ENCODE measurements around the gene LRCH4.
"Not testable (repeated sequence)": the region's sequence is repeated elsewhere in the genome, so short reads cannot be mapped to it uniquely, and the experiment has no call there.

The LRCH4 gene

GRCh38 chr7:100570954-100571828 is 14.7 kb downstream of the LRCH4 start:
- H3K9me3 ChIP-seq (ENCODE audit: control insufficient read depth, low read length) = no peaks in the 10 kb centered on the region
- H3K9ac ChIP-seq (ENCODE audit: low read length) = no peak overlapping the region
- H3K27me3 ChIP-seq (replicated peaks; ENCODE audit: control insufficient read depth, insufficient read depth, low read length) = peaks cover 8% of the 10 kb centered on the region
- H3K36me3 ChIP-seq (ENCODE audit: control insufficient read depth, insufficient read depth, low read length, severe bottlenecking) = peaks cover 15% of the 10 kb centered on the region
- no peak overlapping the region for H3K4me3 ChIP-seq (ENCODE audit: low read length)
- peaks cover 9% of the 10 kb centered on the region for H3K4me1 ChIP-seq (ENCODE audit: control insufficient read depth, insufficient read depth, low read length)
- DNase-seq (ENCODE audit: low read depth) = no peak

DNA sequence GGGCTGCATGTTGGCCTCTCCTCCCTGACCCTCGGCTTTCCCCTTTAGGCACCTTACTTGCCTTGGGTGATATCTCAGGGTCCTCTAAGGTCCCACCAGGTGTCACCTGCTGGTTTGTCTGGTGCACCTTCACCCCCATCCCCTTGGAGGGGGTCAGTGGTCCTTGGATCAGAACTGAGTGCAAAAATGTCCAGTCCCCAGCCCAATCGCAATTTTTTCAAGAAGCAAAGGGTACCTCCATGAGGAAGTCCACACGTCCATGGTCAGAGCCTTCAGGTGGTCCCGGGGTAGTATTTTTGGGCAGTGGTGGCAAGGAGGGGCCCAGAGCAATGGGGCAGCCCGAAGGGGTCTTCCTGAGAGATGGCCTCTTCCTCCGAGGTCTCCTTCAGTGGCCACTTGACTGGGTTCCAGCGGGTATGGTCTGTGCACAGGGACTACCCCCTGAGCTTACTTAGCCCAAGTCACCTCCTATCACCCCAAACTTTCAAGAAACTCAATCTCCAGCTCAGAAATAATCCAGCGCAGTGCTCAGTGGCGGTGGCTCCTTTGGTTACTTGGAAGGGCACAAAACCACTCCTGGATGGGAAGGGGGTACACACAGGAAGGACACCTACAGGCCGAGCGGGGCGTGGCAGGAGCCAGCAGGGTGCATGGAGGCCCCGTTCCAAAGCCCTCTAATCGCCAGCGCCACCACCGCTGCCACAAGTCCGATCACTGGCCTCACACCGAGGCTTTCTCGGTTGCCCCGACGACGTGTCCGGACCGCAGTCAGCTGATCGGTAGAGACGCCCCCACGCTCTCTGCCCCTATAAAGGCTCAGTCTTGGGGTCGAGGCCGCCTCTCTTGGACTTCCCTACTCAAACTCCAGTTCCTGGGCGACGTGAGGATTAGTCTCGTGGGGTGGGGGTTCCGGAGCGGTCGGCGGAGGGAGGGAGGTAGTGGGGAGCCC is 16.8 kb downstream of the LRCH4 start:
- Histone ChIP-seq H3K27me3 (replicated peaks; ENCODE audit: control insufficient read depth, insufficient read depth, low read length) (peaks cover 8% of the 10 kb centered on the region), H3K36me3 (ENCODE audit: control insufficient read depth, insufficient read depth, low read length, severe bottlenecking) (no peaks in the 10 kb centered on the region), H3K4me3 (ENCODE audit: low read length) (peak overlapping the region; percentile 65), H3K9me3 (ENCODE audit: control insufficient read depth, low read length) (no peaks in the 10 kb centered on the region), H3K4me1 (ENCODE audit: control insufficient read depth, insufficient read depth, low read length) (peaks cover 9% of the 10 kb centered on the region), H3K9ac (ENCODE audit: low read length) (no peak overlapping the region)
- DNase-seq (ENCODE audit: low read depth) = peak; percentile 40

DNA sequence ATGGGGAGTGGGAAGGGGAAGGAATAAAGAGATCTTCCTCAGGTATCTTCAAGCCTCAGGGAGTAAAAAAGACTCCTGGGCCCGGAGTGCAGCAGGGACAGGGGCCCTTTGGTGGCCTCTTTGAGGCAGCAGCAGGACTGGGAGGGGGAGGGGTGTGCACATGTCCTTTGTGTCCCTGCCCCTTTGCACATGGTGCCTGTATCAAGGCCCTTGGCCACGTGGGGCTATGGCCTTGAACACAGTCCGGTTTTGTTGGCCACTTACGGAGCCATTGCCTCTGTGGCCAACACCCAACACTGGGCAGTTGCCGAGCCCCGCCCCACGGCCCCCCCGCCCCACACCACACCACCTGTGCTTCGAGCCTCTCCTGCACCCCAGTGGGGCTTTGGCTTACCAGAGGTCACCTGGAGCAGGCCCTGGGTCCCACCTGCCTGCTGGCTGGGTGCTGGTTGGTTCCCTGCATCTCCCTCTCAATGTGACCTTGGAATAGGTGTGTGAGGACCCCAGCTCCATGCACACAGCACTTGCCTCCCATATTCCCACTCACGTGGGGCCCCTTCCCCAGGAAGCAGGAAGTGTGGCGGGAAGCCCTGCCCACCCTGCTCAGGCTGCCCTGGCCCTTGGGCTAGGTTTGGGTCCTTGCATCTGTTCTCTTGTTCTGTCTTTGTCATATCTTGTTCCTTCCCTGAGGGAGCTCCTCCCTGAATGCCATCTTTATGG is 17.6 kb downstream of the LRCH4 start:
- no peak for DNase-seq (ENCODE audit: low read depth)
- Histone ChIP-seq H3K27me3 (replicated peaks; ENCODE audit: control insufficient read depth, insufficient read depth, low read length) (peaks cover 8% of the 10 kb centered on the region), H3K9ac (ENCODE audit: low read length) (no peak overlapping the region), H3K36me3 (ENCODE audit: control insufficient read depth, insufficient read depth, low read length, severe bottlenecking) (no peaks in the 10 kb centered on the region), H3K9me3 (ENCODE audit: control insufficient read depth, low read length) (no peaks in the 10 kb centered on the region), H3K4me3 (ENCODE audit: low read length) (no peak overlapping the region), H3K4me1 (ENCODE audit: control insufficient read depth, insufficient read depth, low read length) (peaks cover 9% of the 10 kb centered on the region)

DNA sequence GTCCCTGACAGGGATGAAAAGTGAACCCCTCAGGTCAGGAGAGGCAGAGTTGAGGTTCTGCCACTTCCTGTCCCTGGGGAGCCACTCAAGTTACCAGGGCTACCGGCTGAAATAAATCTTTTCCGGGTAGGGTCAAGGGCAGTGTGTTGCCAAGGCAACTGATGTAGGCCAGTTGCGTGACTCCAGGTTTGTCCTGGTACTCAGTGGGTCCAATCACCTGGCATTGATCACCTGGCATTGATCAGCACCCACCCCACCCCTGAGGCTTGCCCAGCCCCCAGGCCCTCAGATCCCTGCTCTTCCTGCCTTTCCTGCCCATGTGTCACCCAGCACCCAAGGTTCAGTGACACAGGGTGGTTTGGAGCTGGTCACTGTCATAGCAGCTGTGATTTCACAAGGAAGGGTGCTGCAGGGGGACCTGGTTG is 18.2 kb downstream of the LRCH4 start:
- Histone ChIP-seq H3K9ac (ENCODE audit: low read length) (no peak overlapping the region), H3K4me1 (ENCODE audit: control insufficient read depth, insufficient read depth, low read length) (peaks cover 9% of the 10 kb centered on the region)

DNA sequence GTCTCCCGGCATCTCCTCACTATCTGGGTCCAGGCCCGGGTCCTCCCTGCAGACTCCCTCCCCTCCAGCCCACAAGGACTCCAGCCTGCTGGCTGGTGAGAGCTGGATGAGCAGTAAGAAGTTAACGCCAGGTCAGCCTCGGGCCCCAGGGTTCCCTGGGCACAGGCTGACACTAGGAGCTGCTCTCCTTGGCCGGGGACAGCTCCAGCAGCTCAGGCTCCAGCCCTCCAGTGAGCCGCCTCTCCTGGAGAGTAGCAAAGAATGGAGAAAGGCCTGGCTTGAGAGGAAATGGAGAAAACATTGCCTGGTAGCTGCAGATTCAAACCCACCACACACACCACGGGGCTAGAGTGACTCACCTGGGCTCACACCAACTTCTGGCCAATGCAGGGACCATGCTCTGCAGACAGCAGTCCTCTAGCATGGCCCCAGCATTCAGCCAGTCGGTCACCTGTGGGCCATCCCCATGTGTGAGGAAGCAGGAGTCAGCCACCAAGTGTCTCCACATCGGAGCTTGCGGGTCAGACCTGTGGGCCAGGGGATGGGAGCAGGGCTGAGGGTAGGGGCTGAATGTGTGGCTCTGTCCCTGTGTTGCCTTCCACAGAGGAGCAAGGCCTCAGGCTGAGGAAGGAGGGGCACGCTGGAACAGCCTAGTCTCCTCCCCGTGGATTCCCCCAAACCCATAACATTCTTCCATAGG is 18.7 kb downstream of the LRCH4 start:
- no peak for DNase-seq (ENCODE audit: low read depth)
- H3K9me3 ChIP-seq (ENCODE audit: control insufficient read depth, low read length) = no peaks in the 10 kb centered on the region
- H3K36me3 ChIP-seq (ENCODE audit: control insufficient read depth, insufficient read depth, low read length, severe bottlenecking) = peaks cover 3% of the 10 kb centered on the region
- H3K4me3 ChIP-seq (ENCODE audit: low read length) = no peak overlapping the region
- peaks cover 8% of the 10 kb centered on the region for H3K27me3 ChIP-seq (replicated peaks; ENCODE audit: control insufficient read depth, insufficient read depth, low read length)
- H3K9ac ChIP-seq (ENCODE audit: low read length) = no peak overlapping the region
- H3K4me1 ChIP-seq (ENCODE audit: control insufficient read depth, insufficient read depth, low read length) = peaks cover 9% of the 10 kb centered on the region

More for the DNA sequence above, 18.2 kb downstream of the LRCH4 start:
- Histone ChIP-seq H3K9me3 (ENCODE audit: control insufficient read depth, low read length) (no peaks in the 10 kb centered on the region), H3K36me3 (ENCODE audit: control insufficient read depth, insufficient read depth, low read length, severe bottlenecking) (peaks cover 2% of the 10 kb centered on the region), H3K4me3 (ENCODE audit: low read length) (no peak overlapping the region), H3K27me3 (replicated peaks; ENCODE audit: control insufficient read depth, insufficient read depth, low read length) (peaks cover 8% of the 10 kb centered on the region)
- DNase-seq (ENCODE audit: low read depth) = no peak

GRCh38 chr7:100566018-100566531 is 19.9 kb downstream of the LRCH4 start:
- no peak overlapping the region for H3K9ac ChIP-seq (ENCODE audit: low read length)

DNA sequence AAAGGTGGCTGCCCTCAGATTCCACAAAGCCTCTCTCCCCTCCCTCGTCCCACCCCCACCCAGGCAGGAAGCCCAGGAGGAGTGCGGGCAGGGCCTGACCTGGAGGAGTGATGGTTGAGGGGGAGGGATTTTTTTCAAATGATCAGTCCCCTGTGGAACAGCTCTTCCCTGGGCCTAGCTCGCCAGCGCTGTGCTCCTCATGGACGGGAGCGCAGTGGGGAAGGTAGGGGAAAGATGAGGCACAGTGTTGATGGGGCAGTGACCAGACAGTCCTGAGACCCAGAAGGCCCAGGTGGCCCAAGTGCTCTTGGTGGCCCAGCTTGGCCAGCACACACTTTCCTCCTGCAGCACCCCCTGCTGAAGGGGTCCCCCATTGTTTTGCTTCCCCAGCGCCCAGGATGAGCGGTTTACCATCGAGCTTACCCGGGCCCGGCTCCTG is 20.8 kb downstream of the LRCH4 start:
- H3K27me3 ChIP-seq (replicated peaks; ENCODE audit: control insufficient read depth, insufficient read depth, low read length) = no peaks in the 10 kb centered on the region
- peaks cover 3% of the 10 kb centered on the region for H3K36me3 ChIP-seq (ENCODE audit: control insufficient read depth, insufficient read depth, low read length, severe bottlenecking)
- no peak for DNase-seq (ENCODE audit: low read depth)
- H3K4me3 ChIP-seq (ENCODE audit: low read length) = no peak overlapping the region
- H3K4me1 ChIP-seq (ENCODE audit: control insufficient read depth, insufficient read depth, low read length) = peaks cover 15% of the 10 kb centered on the region
- no peak overlapping the region for H3K9ac ChIP-seq (ENCODE audit: low read length)
- no peaks in the 10 kb centered on the region for H3K9me3 ChIP-seq (ENCODE audit: control insufficient read depth, low read length)

More at GRCh38 chr7:100566018-100566531, 19.9 kb downstream of the LRCH4 start:
- Histone ChIP-seq H3K4me3 (ENCODE audit: low read length) (no peak overlapping the region), H3K27me3 (replicated peaks; ENCODE audit: control insufficient read depth, insufficient read depth, low read length) (no peaks in the 10 kb centered on the region), H3K9me3 (ENCODE audit: control insufficient read depth, low read length) (no peaks in the 10 kb centered on the region), H3K36me3 (ENCODE audit: control insufficient read depth, insufficient read depth, low read length, severe bottlenecking) (peaks cover 3% of the 10 kb centered on the region), H3K4me1 (ENCODE audit: control insufficient read depth, insufficient read depth, low read length) (peaks cover 16% of the 10 kb centered on the region)
- DNase-seq (ENCODE audit: low read depth) = no peak

- peaks cover 11% of the 10 kb centered on the region for H3K4me1 ChIP-seq (ENCODE audit: control insufficient read depth, insufficient read depth, low read length)
- DNase-seq (ENCODE audit: low read depth); H3K36me3 ChIP-seq (ENCODE audit: control insufficient read depth, insufficient read depth, low read length, severe bottlenecking); H3K27me3 ChIP-seq (replicated peaks; ENCODE audit: control insufficient read depth, insufficient read depth, low read length); H3K9ac ChIP-seq (ENCODE audit: low read length); H3K4me3 ChIP-seq (ENCODE audit: low read length); H3K9me3 ChIP-seq (ENCODE audit: control insufficient read depth, low read length): not testable (repeated sequence)
Observed at GRCh38 chr7:100564405-100564804, 21.5 kb downstream of the LRCH4 start.

GRCh38 chr7:100563809-100564400 is 22.0 kb downstream of the LRCH4 start:
- H3K36me3 ChIP-seq (ENCODE audit: control insufficient read depth, insufficient read depth, low read length, severe bottlenecking) = peaks cover 3% of the 10 kb centered on the region
- H3K4me1 ChIP-seq (ENCODE audit: control insufficient read depth, insufficient read depth, low read length) = peaks cover 14% of the 10 kb centered on the region
- no peaks in the 10 kb centered on the region for H3K27me3 ChIP-seq (replicated peaks; ENCODE audit: control insufficient read depth, insufficient read depth, low read length)
- H3K4me3 ChIP-seq (ENCODE audit: low read length) = no peak overlapping the region
- H3K9ac ChIP-seq (ENCODE audit: low read length) = no peak overlapping the region
- peak; percentile 90 for DNase-seq (ENCODE audit: low read depth)
- no peaks in the 10 kb centered on the region for H3K9me3 ChIP-seq (ENCODE audit: control insufficient read depth, low read length)

DNA sequence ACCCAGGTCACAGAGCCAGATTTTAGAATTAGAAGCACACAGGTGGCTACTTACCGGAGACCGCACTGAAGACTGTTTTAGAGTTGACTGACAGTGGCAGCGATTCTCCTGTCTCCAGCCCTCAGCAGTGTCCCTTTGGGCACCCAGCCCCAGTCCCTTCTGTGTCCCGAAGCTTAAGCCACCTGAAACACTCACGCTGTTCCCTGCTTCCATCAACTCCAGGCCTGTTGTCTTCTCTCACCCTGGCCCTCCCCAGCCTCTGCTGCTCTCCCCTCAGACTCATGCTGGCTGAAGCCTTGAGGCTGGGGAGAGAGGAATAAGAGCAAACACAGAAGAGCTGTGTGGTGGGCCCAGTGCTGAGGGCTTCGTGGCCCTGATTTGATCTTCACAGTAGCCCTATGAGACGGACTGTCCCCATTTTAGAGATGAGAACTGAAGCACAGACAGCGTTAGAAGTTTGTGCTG is 22.8 kb downstream of the LRCH4 start:
- DNase-seq (ENCODE audit: low read depth) = no peak
- peaks cover 18% of the 10 kb centered on the region for H3K4me1 ChIP-seq (ENCODE audit: control insufficient read depth, insufficient read depth, low read length)
- H3K4me3 ChIP-seq (ENCODE audit: low read length) = no peak overlapping the region
- H3K9ac ChIP-seq (ENCODE audit: low read length) = no peak overlapping the region
- peaks cover 3% of the 10 kb centered on the region for H3K36me3 ChIP-seq (ENCODE audit: control insufficient read depth, insufficient read depth, low read length, severe bottlenecking)
- no peaks in the 10 kb centered on the region for H3K9me3 ChIP-seq (ENCODE audit: control insufficient read depth, low read length)
- no peaks in the 10 kb centered on the region for H3K27me3 ChIP-seq (replicated peaks; ENCODE audit: control insufficient read depth, insufficient read depth, low read length)
